Activated B cell treated with CpG ODN at 0.5 μM for 24 hours (primary cell): Measurements from ENCODE around the gene TRAF6. TPM values are rescaled to one million over a fixed set of nuclear protein-coding genes. Genes with fewer than 3 reads are reported as not detected.
A peak's percentile ranks its signal among the peaks of the same experiment; 100 is the strongest.

Experiments used
- ATAC-seq: fragments of 200-7000 bp; cut with Tn5 transposase; one replicate; pipeline ENCODE4 v1.10.0; 2021; ENCODE audit warnings: low read depth, mild to moderate bottlenecking, moderate library complexity
- CTCF ChIA-PET: fragments of 350-600 bp; sonication (Branson Sonifier 250); formaldehyde crosslinking; loops from one replicate; lab custom pipeline; 2021; ENCODE audit warnings: antibody characterized with exemption; lab: Charles Lee
- POLR2A ChIA-PET: fragments of 350-600 bp; sonication (Branson Sonifier 250); formaldehyde crosslinking; loops from one replicate; lab custom pipeline; 2021; ENCODE audit warnings: antibody characterized with exemption; lab: Charles Lee
- DNase-seq: peaks from one replicate; pipeline ENCODE4 v3.0.0; 2022
- H3K27ac Mint-ChIP-seq: one replicate; pipeline ENCODE4 v1.8.0; 2020; ENCODE audit warnings: mixed read lengths
- H3K27me3 Mint-ChIP-seq: one replicate; pipeline ENCODE4 v1.8.0; 2021; ENCODE audit warnings: mixed read lengths
- H3K36me3 Mint-ChIP-seq: one replicate; pipeline ENCODE4 v1.8.0; 2021; ENCODE audit warnings: low read depth, mixed read lengths
- H3K4me1 Mint-ChIP-seq: one replicate; pipeline ENCODE4 v1.8.0; 2021; ENCODE audit warnings: mixed read lengths
- H3K4me3 Mint-ChIP-seq: one replicate; pipeline ENCODE4 v1.8.0; 2020; ENCODE audit warnings: mild to moderate bottlenecking, mixed read lengths
- H3K9me3 Mint-ChIP-seq: one replicate; pipeline ENCODE4 v1.8.0; 2020; ENCODE audit warnings: mixed read lengths
- CTCF ChIP-seq: fragments of 200-600 bp; IDR thresholded peaks from one replicate; pipeline ENCODE4 v1.8.0; 2022; ENCODE audit warnings: antibody characterized with exemption, mild to moderate bottlenecking
- intact Hi-C: fragments of 100-400 bp; cut with micrococcal nuclease; formaldehyde crosslinking; loops from one replicate; pipeline ENCODE4 v1.15.1; 2024
- total RNA-seq: library from RNA; stranded (reverse); gene quantifications from 2 replicates; pipeline ENCODE4 v1.2.3, GENCODE V29; 2022

The TRAF6 gene
- total RNA-seq, 1 donor from 2014 or later: 19.3 TPM

- Mint-ChIP-seq H3K4me3 (no peak overlapping the region), H3K27me3 (no peaks in the 10 kb centered on the region), H3K9me3 (no peaks in the 10 kb centered on the region), H3K27ac (no peak overlapping the region), H3K36me3 (no peaks in the 10 kb centered on the region), H3K4me1 (peaks cover 23% of the 10 kb centered on the region)
- no peak for ATAC-seq
- ChIA-PET CTCF (no interaction called here), POLR2A (no interaction called here)
- intact Hi-C loops: loop anchor here (5.0 kb wide), 1 partner anchor 45 kb away; no protein-coding TSS in a partner anchor
- TF ChIP-seq CTCF: no peak
- no peak for DNase-seq
Measured at GRCh38 chr11:36452236-36452940, 57.7 kb downstream of the TRAF6 start.

GRCh38 chr11:36451681-36452080 lies 58.4 kb downstream of the TRAF6 start:
- Mint-ChIP-seq H3K27me3 (no peaks in the 10 kb centered on the region), H3K9me3 (no peaks in the 10 kb centered on the region), H3K4me3 (no peak overlapping the region), H3K4me1 (peaks cover 23% of the 10 kb centered on the region), H3K27ac (no peak overlapping the region), H3K36me3 (no peaks in the 10 kb centered on the region)
- DNase-seq: no peak
- POLR2A ChIA-PET: no interaction called here
- intact Hi-C loops: loop anchor here (5.0 kb wide), 1 partner anchor 44 kb away; no protein-coding TSS in a partner anchor
- CTCF ChIA-PET: no interaction called here
- no peak for ATAC-seq
- TF ChIP-seq CTCF: no peak

- intact Hi-C loops: loop anchor here (5.0 kb wide), 1 partner anchor 44 kb away; no protein-coding TSS in a partner anchor
- DNase-seq (no peak), ATAC-seq (no peak)
- Mint-ChIP-seq H3K9me3 (no peaks in the 10 kb centered on the region), H3K36me3 (no peaks in the 10 kb centered on the region), H3K4me3 (no peak overlapping the region), H3K27ac (no peak overlapping the region), H3K27me3 (no peaks in the 10 kb centered on the region), H3K4me1 (peaks cover 23% of the 10 kb centered on the region)
- POLR2A ChIA-PET: no interaction called here
- TF ChIP-seq CTCF: no peak
- CTCF ChIA-PET: no interaction called here
Measured at GRCh38 chr11:36451045-36451444, 59.0 kb downstream of the TRAF6 start.

GRCh38 chr11:36450110-36450572 lies 59.9 kb downstream of the TRAF6 start:
- POLR2A ChIA-PET: no interaction called here
- no peaks in the 10 kb centered on the region for H3K27me3 Mint-ChIP-seq
- intact Hi-C loops: loop anchor here (5.0 kb wide), 1 partner anchor 43 kb away; no protein-coding TSS in a partner anchor
- peaks cover 23% of the 10 kb centered on the region for H3K4me1 Mint-ChIP-seq
- ATAC-seq (peak; percentile 64), DNase-seq (no peak)
- no peaks in the 10 kb centered on the region for H3K9me3 Mint-ChIP-seq
- H3K36me3 Mint-ChIP-seq: no peaks in the 10 kb centered on the region
- no peak for TF ChIP-seq CTCF
- H3K27ac Mint-ChIP-seq: peak overlapping the region; percentile 61
- peak overlapping the region; percentile 74 for H3K4me3 Mint-ChIP-seq
- CTCF ChIA-PET: no interaction called here

- no peaks in the 10 kb centered on the region for H3K27me3 Mint-ChIP-seq
- DNase-seq (no peak), ATAC-seq (no peak)
- CTCF ChIA-PET: no interaction called here
- no peaks in the 10 kb centered on the region for H3K36me3 Mint-ChIP-seq
- H3K4me1 Mint-ChIP-seq: peaks cover 23% of the 10 kb centered on the region
- intact Hi-C loops: loop anchor here (5.0 kb wide), 1 partner anchor 42 kb away; no protein-coding TSS in a partner anchor
- TF ChIP-seq CTCF: no peak
- H3K27ac Mint-ChIP-seq: peak overlapping the region; percentile 61
- POLR2A ChIA-PET: no interaction called here
- no peaks in the 10 kb centered on the region for H3K9me3 Mint-ChIP-seq
- peak overlapping the region; percentile 74 for H3K4me3 Mint-ChIP-seq
Measured at GRCh38 chr11:36449561-36450096, 60.4 kb downstream of the TRAF6 start.
